Liver (tissue), 3 donors: Measurements from ENCODE around the gene TPRG1L.

ENCODE experiments used
- CTCF ChIP-seq: fragments of 150-350 bp; IDR thresholded peaks from 2 replicates; pipeline ENCODE4 v1.5.1; 2017; ENCODE audit warnings: improper control_type of control experiment, low read depth, low read length; ENCODE audit not compliant: missing input control
- JUND ChIP-seq, 2 donors: IDR thresholded peaks; 2 replicates each; pipeline ENCODE4 v1.6.1; 2016; ENCODE audit warnings: antibody characterized with exemption in 2 of 2
- MAX ChIP-seq: IDR thresholded peaks from 2 replicates; pipeline ENCODE4 v1.6.1; 2016; ENCODE audit warnings: antibody characterized with exemption
- donor health status: healthy.
- donor health status: healthy.

- no peak for TF ChIP-seq CTCF
- TF ChIP-seq MAX = no peak
- no peak for TF ChIP-seq JUND (IDR thresholded peaks at IDR 0.05)
Observed at GRCh38 chr1:3649342-3650247, 24.8 kb downstream of the TPRG1L start, which contains the start of gene WRAP73.
